Activated CD8-positive, alpha-beta memory T cell treated with anti-CD3 and anti-CD28 coated beads, Interleukin-2, amount 50 U/mL, for 24 hours (primary cell): ENCODE data around the gene CD164.
A peak's percentile ranks its signal among the peaks of the same experiment; 100 is the strongest.

Experiments used
- DNase-seq: peaks from one replicate; pipeline ENCODE4 v3.0.0-alpha.2; 2020; ENCODE audit errors: extremely low read depth

CD164 gene

GRCh38 chr6:109381747-109382575, at the start of gene CD164:
TSS of gene CD164 (minus strand) at chr6:109382467. CDS start at chr6:109382378, 89 bp downstream.
- peak; percentile 84 for DNase-seq

DNA sequence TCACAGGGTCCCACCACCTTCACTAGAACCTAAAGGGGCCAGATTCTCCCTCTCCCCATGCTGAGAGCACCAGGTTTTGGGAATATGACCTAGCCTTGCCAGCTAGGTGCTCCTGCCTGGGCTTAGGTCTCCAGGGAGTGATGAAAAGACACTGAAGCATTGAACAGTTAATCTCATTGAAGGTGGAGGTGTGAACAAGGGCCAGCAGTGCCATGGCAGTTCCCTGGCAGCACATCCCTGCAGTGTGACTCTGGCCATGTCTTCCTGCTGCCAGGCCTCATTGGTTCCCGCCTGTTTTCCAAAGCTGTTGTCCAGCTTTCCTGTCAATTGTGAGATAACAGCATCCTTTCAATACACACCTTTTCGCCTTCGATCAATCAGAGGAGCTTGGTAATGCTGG, 47.2 kb upstream of the CD164 start:
- DNase-seq, result no peak

GRCh38 chr6:109428889-109429477, 46.7 kb upstream of the CD164 start:
- no peak for DNase-seq

DNA sequence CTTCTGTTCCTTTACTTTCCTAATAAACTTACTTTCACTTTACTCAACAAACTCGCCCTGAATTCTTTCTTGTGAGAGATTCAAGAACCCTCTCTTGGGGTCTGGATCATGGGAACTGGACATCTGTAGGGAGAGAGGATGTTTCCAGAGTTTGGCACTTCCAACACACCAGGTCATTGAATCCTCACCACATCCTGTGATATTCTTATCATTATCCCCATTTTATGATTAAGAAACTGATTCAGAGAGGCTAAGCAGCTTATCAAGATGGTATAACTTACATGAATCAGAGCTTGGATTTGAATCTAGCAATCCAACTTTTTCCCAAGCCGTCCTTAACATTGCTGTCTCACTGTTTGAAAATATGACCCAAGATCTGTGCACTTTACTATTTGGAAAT, 42.7 kb upstream of the CD164 start:
- no peak for DNase-seq

DNA sequence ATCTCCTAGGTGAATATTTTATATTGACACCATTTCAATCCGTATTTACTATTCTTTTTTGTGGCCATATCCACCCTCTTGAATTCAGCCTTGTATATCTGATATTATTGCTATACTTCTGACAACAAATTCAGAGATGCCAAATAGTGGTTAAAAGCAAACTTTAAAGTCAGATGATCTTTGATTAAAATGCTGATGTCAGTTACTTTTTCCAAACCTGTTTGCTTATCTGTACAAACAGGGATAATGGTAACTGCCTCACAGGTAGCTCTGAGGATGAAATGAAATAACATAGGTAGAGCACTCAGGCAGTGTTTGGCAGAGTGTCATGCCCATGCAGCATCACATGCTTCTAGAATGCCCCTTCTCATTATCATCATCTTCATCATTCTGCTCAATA, 38.9 kb upstream of the CD164 start:
- no peak for DNase-seq

DNA sequence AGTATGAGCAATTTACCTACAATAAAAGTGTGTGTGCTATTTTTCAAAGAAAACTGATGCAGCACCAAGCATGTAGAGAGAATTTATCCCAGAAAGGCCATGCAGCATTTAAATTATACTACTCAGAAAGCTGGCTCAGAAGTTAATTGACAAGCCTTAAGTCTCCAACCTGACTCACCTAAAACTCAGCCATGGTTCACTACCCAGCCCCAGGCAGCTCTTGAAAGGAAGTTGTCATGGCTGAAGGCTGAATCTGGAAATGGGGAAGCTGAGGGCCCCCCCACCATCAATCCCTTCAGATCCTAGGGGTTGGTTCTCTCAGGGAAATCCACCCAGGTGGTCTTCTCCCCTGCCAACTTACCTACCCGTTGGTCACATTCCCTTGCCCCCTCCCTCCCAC, 38.5 kb upstream of the CD164 start:
- DNase-seq, result no peak

DNA sequence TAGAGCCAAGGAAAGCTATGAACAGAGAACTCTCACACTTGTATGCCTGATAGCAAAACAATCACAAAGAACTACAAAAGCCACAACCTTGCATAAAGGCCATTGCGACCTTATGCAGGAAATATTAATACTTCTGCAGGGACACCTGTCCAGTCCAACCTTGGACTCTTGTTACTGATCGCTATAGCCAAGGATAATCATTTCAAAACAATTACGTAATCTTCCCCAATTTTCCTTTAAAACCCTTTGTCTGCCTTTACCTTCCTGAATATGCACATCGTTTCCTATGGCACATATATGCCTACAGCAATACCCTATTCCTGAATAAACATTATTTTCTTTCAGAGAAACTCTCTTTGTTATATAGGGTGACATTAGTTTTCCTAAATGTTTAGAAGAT, 35.4 kb upstream of the CD164 start:
- DNase-seq, result no peak

DNA sequence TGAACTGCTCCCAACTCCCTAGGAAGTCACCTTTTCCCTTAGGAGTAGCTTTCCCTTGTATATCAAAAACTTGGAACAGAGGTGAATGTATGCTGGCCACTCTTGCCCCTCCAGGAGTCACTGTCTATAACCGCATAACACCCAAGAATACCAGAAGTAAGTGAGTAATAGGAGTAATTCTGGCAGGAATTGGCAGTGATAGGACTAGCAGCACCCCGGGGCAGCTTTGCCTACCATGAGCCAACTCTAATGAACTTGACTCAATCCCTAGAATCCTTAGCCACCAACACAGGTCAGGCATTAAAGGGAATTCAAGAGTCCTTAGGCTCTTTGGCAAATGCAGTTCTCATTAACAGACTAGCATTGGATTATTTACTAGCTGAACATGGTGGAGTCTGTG, 28.8 kb upstream of the CD164 start:
- no peak for DNase-seq

DNA sequence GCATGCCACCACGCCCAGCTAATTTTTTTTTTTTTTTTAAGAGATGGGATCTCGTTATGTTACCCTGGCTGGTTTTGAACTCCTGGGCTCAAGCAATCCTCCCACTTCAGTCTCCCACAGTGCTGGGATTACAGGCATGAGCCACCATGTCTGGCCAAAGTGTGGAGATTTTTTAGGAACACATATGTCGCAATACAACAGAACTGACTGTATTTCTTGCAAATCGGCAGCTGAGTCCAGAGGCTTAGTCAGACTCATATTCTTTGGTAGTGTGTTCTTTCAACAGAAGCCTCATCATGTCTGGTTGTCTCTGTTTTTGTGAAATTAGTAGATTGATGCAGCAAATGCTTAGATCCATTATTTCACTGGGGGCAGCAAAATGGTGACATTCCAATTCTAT, 23.9 kb upstream of the CD164 start:
- DNase-seq, result no peak

- DNase-seq, result no peak
Observed at GRCh38 chr6:109397020-109397419, 14.8 kb upstream of the CD164 start.

DNA sequence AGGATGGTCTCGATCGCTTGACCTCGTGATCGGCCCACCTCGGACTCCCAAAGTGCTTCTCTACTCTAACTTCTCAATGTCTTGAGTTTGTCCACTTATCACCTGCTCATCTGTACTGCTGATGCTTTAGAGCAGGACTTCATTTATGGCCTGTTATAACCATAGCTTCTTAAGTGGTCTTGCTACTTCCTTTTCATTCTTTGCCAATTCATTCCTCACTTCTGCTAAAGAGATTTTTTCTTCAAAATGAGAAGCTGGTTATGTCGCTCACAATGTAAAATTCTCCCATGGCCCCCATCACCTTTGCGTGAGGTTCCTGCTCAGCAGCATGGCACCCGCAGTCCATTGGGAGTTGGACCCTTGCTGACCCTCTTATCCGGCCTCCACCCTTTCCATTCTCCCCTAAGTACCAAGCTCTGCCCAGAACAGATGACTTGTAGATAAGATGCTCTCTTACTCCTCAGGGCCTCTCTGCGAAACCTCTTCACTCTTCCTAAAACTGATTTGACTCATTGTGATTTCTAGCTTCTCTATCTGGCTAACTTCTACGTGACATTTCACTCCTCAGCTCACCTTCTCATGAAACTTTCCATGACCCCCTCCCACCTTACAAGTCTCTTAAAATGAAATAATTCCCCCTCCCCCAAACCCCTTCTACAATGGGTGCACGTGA, 13.9 kb upstream of the CD164 start:
- no peak for DNase-seq

DNA sequence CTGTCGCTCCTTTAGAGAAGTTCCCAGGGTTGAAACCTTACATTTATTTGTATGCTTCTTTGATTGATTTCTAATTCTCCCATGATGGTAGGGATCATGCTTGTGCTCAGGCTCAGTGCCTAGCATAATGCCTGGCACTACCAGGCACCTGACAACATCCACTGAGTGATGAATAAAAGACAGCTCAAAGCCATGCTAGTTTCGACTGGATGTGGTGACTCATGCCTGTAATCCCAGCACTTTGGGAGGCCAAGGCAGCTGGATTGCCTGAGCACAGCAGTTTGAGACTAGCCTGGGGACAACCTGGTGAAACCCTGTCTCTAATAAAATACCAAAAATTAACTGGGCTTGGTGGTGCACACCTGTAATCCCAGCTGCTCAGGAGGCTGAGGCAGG, 11.6 kb upstream of the CD164 start:
- no peak for DNase-seq

- no peak for DNase-seq
Observed at GRCh38 chr6:109393157-109393885, 11.1 kb upstream of the CD164 start.

DNA sequence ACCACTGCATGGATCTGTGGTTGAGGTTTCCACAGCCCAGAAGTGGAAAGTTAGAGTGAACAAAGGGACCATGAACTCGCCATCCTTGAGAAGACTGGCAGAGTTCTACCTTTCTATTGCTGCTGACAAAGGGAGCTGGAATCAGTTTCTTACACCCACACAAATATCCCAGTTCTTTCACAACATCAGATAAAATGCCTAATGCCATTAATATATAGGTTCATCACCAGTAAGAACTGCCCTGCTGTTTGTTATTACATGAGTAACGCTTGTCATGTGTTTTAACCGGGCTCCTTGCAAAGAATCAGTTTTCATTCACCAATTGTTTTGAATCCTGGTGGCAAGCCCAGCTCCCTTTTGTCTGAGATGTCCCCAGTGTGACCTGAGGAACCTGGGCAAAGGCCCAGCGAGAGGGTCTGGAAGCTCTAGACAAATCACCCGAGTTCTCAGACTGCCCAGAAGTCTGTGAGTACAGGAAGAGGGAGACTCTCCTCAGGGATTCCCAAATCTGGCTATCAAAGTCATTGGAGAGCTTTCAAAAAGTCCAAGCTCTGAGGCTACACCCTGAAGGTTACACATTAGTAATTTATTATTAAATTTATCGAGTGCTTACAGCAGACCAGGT, 7.5 kb upstream of the CD164 start:
- no peak for DNase-seq

DNA sequence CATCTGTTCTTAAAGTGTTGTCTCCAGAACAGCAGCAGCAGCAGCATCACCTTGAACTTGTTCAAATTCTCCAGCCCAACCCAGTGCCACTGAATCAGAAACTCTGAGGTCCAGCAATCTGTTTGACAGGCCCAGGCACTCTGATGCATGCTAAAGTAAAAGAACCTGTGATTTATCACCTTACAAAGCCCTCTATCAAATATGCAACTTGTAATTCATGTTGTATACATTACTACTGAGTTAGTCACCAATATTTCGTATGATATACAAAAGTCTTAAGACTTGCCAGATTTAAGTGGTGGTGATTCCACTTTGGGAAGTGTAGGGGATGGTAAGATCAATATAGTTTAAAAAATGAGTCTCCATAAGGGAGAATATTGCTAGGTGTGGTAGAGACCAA, 6.0 kb upstream of the CD164 start:
- no peak for DNase-seq

DNA sequence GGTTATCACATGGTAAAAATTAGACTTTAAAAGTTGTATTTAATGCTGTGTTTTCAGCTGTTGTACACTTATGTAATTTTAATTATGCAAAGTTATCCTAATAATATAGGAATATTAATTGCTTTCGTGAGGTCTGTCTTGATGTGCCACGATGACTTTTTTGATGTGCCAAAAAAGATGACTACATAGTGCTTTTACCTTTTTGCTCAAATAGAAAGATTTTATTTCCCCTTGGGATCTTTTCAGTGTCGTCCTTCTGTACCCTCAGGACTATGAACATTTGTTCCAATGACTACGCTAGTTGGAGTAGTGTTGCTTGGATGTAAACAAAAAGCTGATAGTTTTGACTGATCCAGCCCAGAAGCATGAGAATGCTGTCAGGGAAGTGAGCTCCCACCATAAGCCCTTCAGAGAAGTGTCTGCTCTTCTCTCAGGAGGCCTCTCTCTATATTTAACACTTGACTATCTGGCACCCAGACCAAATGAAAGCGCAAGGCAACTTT, 1.2 kb upstream of the CD164 start:
- no peak for DNase-seq

DNA sequence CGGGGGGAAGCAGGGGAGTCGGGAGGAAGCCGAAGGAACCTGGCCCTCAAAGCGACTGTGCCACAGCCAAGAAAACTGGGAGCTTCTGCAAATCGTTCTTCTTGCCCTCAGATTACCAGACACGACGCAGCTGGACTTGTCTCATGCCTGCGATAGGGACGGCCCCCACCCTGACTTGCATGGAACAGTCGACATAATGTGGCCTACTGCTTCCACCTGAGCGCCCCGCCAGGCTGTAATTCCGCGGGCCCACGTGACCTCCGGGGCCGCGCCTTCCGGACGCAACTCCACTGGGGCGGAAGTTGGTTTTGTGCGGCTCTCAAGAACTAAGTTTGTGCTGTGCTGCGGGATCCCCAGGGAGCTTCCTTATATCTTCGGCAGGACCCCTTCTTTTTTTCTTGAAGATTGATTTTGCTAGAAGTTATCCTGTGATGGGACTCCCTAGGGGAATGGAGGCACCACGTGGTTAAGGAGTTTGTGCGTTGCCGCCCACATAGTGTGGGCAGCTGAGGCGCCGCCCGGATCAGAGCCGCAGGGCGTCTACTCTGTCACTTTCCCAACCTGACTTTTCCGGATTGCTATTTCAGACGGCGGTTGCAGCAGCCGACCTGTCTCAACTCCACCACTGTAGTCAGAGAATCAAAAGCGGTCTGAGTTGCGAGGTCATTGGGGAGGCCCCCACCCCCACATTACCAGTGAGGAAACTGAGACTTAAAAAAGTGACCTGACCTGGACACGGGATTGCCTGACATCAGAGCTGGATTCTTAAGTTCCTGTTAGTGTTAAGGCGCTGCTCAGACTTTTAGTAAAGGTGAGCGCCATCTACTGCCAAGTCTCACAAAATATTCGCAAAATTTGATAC, 540 bp upstream of the CD164 start:
- peak; percentile 73 for DNase-seq

DNA sequence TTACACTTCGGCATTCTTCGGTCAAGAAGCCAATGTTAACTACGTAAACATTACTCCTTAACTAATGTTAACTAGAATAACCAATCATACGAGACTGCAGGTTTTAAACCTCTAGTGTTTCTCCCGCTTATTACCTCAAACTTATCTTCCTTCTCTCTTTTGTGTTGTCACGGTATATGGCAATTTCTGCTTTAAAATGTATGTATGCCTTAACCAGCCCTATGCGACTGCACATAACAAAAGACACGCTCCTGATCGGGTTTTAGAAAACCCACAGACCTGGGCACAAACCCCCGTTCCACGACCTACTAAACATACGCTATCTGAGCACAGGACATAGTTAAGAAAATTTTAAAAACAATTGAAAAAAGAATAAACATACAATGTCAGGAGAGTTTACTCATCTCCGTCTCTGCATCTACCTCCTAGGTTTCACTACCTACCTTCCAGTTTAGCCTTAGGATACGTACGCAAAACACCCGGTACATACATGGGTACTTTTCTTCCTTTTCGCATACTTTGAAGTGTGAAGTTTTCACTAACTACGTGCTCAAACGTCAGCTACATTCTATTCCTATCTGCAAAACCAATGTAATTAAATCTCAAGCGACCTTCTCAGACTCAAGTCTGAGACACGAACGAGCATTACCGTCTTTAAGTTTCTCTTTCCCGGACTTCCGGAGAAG, 1.1 kb downstream of the CD164 start:
- DNase-seq, result no peak

- no peak for DNase-seq
Observed at GRCh38 chr6:109379711-109380110, 2.6 kb downstream of the CD164 start.

- no peak for DNase-seq
Observed at GRCh38 chr6:109377717-109378116, 4.5 kb downstream of the CD164 start.
